Type B pancreatic cell (in vitro differentiated cells): ENCODE measurements around the gene DGKI. TPM values are rescaled to one million over a fixed set of nuclear protein-coding genes. Genes with fewer than 3 reads are reported as not detected.
A peak's percentile ranks its signal among the peaks of the same experiment; 100 is the strongest.

Experiments
- DNase-seq: peaks from one replicate; pipeline ENCODE4 v3.0.0; 2021; ENCODE audit warnings: mixed read lengths; ENCODE audit not compliant: unreplicated experiment; ENCODE audit errors: extremely low spot score
- H3K27ac Mint-ChIP-seq: 2 replicates; pipeline ENCODE4 v1.8.0; 2021; ENCODE audit warnings: mild to moderate bottlenecking, mixed read lengths
- H3K27me3 Mint-ChIP-seq: 2 replicates; pipeline ENCODE4 v1.8.0; 2021; ENCODE audit warnings: mixed read lengths
- H3K36me3 Mint-ChIP-seq: 2 replicates; pipeline ENCODE4 v1.8.0; 2021; ENCODE audit warnings: mixed read lengths
- H3K4me1 Mint-ChIP-seq: one replicate; pipeline ENCODE4 v1.8.0; 2021; ENCODE audit warnings: mixed read lengths; ENCODE audit not compliant: unreplicated experiment
- H3K4me3 Mint-ChIP-seq: 2 replicates; pipeline ENCODE4 v1.8.0; 2021; ENCODE audit warnings: mild to moderate bottlenecking, mixed read lengths
- H3K9me3 Mint-ChIP-seq: 2 replicates; pipeline ENCODE4 v1.8.0; 2021; ENCODE audit warnings: mixed read lengths
- CTCF ChIP-seq: fragments of 200-600 bp; sonication (generic); conservative IDR thresholded peaks from 2 replicates; pipeline ENCODE4 v1.5.0; 2021; ENCODE audit warnings: antibody characterized with exemption, mild to moderate bottlenecking
- total RNA-seq: library from RNA; stranded (reverse); gene quantifications from 2 replicates; pipeline ENCODE4 v1.2.1, GENCODE V29; 2021; ENCODE audit warnings: low replicate concordance

The DGKI gene
- total RNA-seq, 1 donor from 2014 or later = 2.8 TPM

DNA sequence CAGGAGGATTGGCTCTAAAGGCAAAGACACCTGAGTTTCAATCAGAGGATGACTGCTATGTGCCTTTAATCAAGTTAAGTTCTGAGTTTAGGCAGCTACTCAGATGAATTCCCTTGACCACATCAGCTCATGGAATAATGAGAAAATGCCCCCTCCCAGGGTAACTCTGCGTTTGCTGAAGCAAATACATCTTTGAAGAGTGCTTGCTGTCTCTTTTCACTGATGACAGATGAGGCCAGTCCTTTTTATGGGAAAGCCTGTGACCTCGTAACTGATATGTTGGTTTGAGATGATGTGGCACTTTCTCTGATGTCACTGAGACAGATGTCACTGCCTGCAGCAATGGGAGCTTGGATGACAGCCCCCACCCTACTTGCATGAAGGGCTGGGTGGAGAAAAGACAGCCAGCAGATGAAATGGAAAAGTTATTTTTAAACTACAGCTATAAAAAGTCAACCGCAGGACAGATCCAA lies 43.7 kb upstream of the DGKI start:
- Mint-ChIP-seq H3K27me3 (no peaks in the 10 kb centered on the region), H3K27ac (peak overlapping the region; percentile 78), H3K9me3 (no peaks in the 10 kb centered on the region), H3K36me3 (peaks cover 44% of the 10 kb centered on the region), H3K4me3 (no peak overlapping the region), H3K4me1 (peaks cover 20% of the 10 kb centered on the region)
- DNase-seq = no peak
- no peak for TF ChIP-seq CTCF

- Mint-ChIP-seq H3K4me1 (peaks cover 17% of the 10 kb centered on the region), H3K9me3 (no peaks in the 10 kb centered on the region), H3K4me3 (no peak overlapping the region), H3K27ac (no peak overlapping the region), H3K36me3 (peaks cover 38% of the 10 kb centered on the region), H3K27me3 (no peaks in the 10 kb centered on the region)
- TF ChIP-seq CTCF = no peak
- no peak for DNase-seq
These were observed 41.5 kb upstream of the DGKI start for GRCh38 chr7:137888241-137888640.

DNA sequence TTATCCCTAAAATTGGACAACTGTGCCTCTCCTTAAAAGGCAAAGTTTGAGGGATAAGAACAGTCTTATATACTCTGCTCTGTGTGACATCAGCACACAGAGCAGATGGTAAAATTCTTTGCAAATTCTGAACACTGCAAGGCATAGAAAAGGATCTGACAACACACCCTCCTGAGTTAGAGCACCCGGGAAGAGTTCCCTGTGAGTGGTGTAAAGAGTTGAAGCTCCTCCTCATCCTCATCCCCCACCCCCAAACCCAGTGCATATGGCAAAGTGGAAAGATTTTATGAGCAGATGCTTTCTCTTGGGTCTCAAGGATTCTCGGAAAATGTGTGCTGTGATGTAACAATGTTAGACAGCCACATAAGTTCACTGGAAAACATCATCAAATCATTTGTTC lies 40.0 kb upstream of the DGKI start:
- peaks cover 43% of the 10 kb centered on the region for H3K36me3 Mint-ChIP-seq
- DNase-seq = no peak
- peak overlapping the region; percentile 6 for H3K4me3 Mint-ChIP-seq
- peaks cover 16% of the 10 kb centered on the region for H3K4me1 Mint-ChIP-seq
- no peaks in the 10 kb centered on the region for H3K27me3 Mint-ChIP-seq
- TF ChIP-seq CTCF = no peak
- peak overlapping the region; percentile 46 for H3K27ac Mint-ChIP-seq
- no peaks in the 10 kb centered on the region for H3K9me3 Mint-ChIP-seq

DNA sequence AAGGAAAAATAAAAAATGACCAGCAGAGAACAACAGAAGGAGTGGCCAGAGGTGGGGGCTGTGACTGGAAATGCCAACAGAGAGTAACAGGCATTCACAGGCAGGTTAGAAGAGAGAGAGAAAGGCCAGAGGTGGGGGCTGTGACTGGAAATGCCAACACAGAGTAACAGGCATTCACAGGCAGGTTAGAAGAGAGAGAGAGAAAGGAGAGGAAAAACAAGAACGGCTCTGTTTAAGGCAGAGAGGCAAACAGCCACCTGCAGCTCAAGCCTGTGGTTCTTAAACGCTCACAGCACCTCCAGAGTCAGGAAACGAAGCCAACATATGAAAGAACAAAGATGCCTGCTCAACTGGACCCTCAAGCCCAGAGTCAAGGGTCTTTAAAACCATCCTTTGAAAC lies 39.5 kb upstream of the DGKI start:
- H3K27ac Mint-ChIP-seq = peak overlapping the region; percentile 46

GRCh38 chr7:137885678-137886077 lies 38.9 kb upstream of the DGKI start:
- Mint-ChIP-seq H3K4me3 (no peak overlapping the region), H3K27me3 (no peaks in the 10 kb centered on the region), H3K4me1 (peaks cover 13% of the 10 kb centered on the region), H3K36me3 (peaks cover 45% of the 10 kb centered on the region), H3K27ac (peak overlapping the region; percentile 46), H3K9me3 (no peaks in the 10 kb centered on the region)
- TF ChIP-seq CTCF = no peak
- DNase-seq = no peak

More for the DNA sequence above, 39.5 kb upstream of the DGKI start:
- no peak for DNase-seq
- H3K27me3 Mint-ChIP-seq = no peaks in the 10 kb centered on the region
- peaks cover 48% of the 10 kb centered on the region for H3K36me3 Mint-ChIP-seq
- no peaks in the 10 kb centered on the region for H3K9me3 Mint-ChIP-seq
- no peak for TF ChIP-seq CTCF
- H3K4me1 Mint-ChIP-seq = peaks cover 16% of the 10 kb centered on the region
- H3K4me3 Mint-ChIP-seq = no peak overlapping the region

DNA sequence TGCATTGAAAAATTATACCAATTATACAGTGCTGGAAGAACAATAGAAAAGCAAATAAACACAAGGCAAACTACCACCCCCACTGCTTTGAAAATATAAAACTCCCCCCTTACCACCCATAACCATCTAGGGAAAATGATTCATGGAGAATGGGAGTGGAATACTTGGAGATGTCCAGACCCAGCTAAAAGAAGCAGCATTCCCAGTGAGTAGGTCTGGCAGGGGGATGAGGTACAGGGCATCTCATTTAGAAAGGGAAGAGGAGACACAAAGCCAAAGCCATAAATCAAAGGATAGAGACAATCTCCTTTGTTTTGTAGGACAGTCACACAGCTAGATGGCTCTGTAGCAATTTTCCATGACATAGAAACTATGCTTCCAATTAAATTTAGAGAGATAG lies 36.0 kb upstream of the DGKI start:
- H3K9me3 Mint-ChIP-seq = no peaks in the 10 kb centered on the region
- no peak overlapping the region for H3K4me3 Mint-ChIP-seq
- H3K27me3 Mint-ChIP-seq = no peaks in the 10 kb centered on the region
- DNase-seq = no peak
- peaks cover 63% of the 10 kb centered on the region for H3K36me3 Mint-ChIP-seq
- peaks cover 30% of the 10 kb centered on the region for H3K4me1 Mint-ChIP-seq
- TF ChIP-seq CTCF = no peak
- H3K27ac Mint-ChIP-seq = no peak overlapping the region
